EL (cell line): ENCODE data around the gene STX7.
"Not testable (repeated sequence)": the region's sequence is repeated elsewhere in the genome, so short reads cannot be mapped to it uniquely, and the experiment has no call there.

Source experiments
- DNase-seq: peaks from one replicate; pipeline ENCODE4 v3.0.0-alpha.2; 2016

The STX7 gene, protein sequence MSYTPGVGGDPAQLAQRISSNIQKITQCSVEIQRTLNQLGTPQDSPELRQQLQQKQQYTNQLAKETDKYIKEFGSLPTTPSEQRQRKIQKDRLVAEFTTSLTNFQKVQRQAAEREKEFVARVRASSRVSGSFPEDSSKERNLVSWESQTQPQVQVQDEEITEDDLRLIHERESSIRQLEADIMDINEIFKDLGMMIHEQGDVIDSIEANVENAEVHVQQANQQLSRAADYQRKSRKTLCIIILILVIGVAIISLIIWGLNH

DNA sequence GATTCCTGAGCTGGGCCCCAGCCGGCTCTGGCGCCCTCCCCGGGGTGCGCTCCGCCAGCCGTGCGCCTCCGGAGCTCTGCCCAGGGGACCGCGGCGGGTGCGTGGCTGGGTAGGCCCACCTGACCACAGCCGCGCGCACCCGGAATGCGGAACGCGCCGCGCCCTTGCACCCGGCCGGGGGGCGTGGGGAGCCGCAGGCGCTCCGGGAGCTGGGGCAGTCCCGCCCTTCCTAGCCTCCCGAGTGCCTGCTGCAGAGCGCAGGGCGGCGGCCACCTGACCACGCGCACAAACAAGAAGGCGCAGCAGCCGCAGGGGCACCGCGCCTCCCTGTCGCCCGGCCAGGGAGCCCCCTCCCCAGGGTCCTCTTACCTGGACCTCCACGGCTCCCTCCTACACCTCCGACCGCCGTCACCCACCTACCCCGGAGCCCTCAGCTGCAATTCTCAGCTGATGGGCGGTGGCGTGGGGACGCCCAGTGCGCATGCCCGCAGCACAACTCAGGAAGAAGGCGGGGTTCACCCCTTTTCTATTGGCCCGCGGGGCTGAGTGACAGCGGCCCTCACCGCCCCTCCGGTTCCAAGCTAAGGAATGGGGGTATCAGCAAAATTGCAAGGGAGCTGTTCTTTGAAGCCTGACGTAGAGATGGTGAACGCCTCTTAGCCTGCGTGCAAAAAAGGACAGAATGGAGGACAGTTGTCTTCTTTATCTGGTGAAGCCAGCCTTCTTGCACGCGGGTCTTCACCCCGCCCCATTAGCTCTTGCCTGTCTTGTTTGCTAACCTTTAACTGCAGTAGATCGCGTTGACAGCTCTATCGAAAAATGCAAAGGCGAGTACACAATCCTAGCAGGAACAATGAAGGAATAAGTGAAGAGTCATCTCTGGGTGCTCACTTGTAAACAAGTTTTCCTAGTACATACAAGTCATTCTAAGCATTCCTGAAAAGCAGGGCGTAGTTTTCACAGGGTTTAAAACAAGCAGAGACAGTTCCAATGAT is at the start of gene STX7:
Gene STX7, minus strand, starts transcription at position 479 of the 995 bp plus-strand sequence. CDS start 9,586 bp downstream, outside the sequence.
- DNase-seq, result peak; percentile 92

DNA sequence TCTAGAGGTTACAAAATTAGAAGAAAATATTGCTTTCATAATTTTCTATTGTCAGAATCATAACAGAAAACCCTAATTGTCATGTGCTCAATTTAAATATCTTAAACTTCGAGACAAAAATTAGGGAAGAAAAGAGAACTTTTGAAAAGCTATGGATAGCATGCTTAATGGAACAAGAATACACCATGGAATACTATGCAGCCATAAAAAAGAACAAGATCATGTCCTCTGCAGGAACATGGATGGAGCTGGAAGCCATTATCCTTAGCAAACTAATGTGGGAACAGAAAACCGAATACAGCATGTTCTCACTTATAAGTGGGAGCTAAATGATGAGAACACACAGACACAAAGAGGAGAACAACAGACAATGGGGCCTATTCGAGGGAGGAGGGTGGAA is 47.2 kb upstream of the STX7 start:
- not testable (repeated sequence) for DNase-seq

DNA sequence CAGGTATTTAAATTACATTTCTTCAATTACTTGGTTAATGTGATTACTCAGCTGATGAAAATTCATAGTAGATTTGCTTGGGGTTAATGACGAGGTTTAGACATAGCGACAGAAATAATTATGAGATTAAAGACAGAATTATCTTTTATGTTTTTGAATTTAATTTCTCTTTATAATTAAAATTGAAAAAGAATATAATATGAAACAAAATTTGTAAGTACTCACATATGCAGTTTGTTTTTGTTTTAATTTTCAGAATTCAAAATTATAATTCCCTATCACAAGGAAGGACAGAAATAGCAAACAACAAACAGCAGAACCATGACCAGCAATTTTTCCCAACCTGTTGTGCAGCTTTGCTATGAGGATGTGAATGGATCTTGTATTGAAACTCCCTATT is 39.5 kb upstream of the STX7 start, which contains the start of gene TAAR8:
Gene TAAR8, plus strand, starts transcription at position 301 of the 400 bp plus-strand sequence. Its CDS starts 21 bp downstream, at position 322.
- DNase-seq, result no peak

DNA sequence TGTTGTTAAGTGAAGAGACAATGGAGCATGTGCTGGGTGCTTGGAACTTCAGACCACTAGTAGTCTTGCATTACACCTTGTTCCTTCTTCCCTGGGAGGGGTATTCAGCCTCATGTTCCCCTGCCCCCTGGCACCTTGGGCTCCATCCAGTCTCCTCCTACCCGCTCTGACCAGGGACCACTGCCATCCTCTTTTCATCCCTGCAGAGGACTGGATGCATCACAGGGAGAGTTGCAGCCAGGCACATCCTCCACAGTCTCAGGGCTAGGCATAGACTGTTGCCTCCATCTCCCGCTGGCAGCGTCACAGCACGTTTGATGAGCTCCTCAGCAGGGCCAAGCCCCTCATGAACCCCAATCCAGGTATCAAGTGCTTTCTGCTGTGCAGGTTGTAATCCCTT is 38.3 kb upstream of the STX7 start:
- no peak for DNase-seq

DNA sequence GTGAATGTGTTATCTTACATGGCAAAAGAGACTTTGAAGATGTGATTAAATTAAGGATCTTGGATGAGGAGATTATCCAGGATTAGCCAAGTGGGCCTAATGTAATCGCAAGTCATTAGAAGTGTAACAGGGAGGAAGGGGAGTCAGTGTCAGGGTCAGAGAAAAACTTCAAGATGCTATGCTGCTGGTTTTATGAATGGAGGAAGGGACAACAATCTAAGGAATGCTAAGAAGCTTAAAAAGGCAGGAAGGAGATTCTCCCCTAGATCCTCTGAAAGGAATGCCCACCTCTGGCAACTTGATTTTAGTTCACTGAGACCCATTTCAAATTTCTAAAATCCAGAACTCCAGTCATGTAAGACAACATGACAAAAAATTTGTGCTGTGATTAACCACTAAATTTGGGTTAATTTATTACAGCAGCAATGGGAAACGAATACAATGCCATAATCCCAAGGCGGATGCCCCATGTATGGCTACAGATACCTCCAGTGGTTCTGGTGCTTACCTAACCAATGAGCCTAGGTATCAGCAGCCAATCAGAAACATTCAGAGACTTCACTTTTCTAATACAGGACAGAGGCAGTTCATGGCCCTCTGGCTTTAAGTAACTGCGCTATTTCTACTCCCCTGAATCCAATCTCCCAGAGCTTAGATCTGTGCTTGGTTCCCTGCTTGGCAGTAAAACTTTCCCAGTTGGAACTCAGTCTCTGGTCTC is 36.0 kb upstream of the STX7 start:
- DNase-seq, result no peak

DNA sequence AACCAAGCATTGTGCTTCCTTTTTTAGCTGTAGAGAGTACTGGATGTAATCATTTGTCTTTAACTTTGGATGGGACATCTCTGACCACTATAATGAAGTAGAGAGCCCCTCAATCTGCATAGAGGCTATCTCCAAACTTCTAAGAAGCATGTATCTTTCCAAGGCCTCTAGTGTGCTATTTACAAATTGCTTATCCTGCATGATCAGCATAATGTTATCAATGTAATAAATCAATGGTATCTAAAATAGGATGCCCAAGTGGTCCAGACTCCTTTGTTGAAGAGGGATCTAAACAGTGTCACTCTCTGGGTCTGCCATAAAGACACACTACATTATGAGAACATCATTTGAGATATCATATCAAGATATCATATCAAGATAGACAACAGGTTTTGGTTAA is 31.9 kb upstream of the STX7 start:
- no peak for DNase-seq

DNA sequence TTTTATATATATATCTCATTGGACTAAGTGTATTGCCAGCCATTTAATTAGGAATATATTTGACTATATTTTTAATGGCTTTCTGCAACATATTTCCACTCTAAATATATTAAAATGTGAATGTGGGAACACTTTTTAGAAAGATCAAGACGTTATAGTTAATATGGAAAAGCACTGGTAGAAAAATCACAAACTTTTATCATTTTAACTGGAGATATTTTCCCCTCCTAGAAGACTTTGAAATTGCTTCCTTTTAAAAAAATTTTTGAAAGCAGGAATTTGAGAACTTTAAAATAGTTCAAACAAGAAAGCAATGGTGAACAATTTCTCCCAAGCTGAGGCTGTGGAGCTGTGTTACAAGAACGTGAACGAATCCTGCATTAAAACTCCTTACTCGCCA is 25.1 kb upstream of the STX7 start, which contains the start of gene TAAR9:
Gene TAAR9, plus strand, starts transcription at position 301 of the 400 bp plus-strand sequence. Its CDS starts 13 bp downstream, at position 314.
- DNase-seq, result no peak

DNA sequence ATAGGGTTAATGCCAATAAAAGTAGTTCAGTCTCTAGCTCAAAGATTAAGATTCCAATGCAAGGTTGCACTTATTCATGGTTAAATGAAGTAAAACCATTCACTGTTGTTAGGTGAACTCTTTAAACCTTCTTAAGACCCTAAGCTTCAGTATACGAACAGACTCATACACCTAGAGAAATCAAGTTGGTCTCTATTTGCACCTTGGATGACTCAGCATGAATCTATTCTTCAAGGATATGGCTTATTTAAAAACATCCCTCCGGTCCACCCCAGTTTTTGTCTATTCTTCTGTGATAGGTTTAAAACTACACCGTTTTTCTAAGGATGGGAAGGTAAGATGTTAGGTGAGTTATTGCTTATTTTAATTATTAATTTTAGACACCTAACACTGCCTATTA is 24.2 kb upstream of the STX7 start:
- no peak for DNase-seq

DNA sequence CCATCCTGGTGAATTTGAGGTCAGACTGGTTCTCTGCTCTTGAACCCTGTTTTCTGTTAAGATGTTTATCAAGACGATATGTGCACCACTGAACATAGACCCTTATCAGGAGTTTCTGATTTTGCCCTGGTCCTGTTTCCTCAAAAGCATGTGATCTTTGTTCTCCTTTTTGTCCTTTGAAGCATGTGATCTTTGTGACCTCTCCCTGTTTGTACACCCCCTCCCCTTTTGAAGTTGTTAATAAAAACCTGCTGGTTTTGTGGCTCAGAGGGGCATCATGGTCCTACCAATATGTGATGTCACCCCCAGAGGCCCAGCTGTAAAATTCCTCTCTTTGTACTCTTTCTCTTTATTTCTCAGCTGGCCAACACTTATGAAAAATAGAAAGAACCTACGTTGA is 21.6 kb upstream of the STX7 start:
- not testable (repeated sequence) for DNase-seq

DNA sequence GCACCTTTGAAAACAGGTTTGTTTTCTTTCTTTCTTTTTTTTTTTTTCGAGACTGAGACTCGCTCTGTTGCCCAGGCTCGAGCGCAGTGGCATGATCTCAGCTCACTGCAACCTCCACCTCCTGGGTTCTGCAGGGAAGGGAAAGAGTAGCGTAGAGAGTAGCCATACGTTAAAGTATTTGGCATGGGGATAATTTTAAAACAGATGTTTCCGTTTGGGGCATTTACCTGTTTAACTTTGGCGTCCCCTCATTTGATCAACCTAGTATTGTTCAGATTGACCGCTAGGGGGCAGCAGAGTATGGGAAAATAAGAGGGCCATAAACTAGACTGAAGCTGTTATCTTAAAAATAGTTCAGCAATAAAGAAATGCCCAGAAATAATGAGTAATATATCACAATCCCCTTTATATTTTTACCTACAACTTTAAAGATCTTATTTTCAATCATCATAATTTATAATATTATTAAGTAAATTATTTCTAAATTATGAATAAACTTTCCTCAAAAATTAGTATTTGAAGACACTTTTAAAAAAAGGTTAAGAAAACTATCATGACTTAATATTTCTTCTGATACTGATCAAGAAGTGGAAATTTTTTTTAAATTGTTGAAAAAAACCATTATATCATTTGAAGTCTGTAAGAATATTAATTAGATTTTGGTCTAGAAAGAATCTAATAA is 17.5 kb upstream of the STX7 start:
- peak; percentile 62 for DNase-seq

DNA sequence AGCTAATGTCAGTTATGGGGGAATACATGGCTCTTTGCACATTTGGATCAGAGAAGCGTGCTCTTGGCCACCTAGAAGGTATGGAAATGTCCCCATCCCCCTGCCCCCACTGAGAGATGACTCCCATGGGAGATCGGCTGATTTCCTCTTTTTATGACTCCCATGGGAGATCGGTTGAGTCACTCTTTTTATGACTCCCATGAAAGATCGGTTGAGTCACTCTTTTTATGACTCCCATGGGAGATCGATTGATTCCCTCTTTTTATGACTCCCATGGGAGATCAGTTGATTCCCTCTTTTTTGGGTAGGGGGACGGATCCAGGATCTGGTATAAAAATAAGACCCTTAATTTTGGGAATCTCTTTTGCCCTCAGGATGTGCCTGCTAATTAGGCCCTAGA is 14.9 kb upstream of the STX7 start:
- peak; percentile 89 for DNase-seq

DNA sequence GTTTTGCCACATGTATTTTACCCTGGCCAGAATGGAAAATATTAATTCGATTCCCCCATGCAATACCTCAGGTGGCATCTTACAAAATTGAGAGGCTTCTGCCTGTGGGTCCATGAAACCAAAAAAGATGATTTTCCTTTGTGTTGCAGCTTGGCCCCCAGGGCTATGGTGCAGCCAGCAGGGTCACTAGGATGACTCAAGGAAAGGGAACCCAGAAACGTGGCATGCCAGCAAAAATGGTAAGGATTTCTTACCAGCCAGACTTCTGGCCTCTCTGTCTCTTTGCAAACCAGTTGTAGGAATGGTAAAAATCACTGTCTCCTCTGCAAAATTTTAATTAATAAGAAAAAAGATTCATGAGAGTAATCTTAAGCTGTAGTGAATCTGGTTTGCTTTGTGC is 13.5 kb upstream of the STX7 start:
- DNase-seq, result peak; percentile 69

DNA sequence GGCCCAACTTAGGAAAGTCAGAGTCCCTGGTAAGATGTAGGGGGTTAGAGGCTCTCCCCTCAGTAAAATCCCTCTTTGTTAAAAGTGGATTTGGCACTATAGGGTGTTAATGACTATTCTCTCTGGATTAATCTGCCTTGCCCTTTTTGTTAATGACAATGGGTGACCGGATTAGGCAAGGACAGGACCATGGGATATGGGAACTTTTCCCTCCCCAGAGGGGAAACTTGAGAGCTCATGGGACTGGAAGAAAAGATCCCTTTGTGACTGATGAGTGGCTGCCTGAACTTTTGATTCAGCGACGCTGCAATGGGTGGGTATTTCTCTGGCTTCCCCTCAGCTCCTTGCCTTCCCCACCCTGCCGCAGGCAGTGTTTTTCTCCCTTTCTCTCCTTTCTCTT is 12.9 kb upstream of the STX7 start:
- DNase-seq, result no peak

DNA sequence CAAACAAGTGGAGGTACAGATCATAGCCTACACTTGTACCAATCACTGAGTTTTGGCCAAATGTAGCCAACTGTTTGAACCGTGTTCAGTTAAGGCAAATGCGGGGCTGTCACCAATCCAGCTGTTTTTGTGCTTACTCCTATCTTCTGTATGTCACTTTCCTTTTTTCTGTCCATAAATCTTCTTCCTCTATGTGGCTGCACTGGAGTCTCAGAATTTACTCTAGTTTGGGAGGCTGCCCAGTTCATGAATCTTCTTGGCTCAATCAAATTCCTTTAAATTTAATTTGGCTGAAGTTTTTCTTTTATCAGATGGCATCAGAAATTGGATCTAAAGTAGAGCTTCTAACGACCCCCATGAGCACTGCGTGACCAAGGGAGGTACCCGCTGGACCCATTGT is 11.7 kb upstream of the STX7 start:
- DNase-seq, result peak; percentile 14

DNA sequence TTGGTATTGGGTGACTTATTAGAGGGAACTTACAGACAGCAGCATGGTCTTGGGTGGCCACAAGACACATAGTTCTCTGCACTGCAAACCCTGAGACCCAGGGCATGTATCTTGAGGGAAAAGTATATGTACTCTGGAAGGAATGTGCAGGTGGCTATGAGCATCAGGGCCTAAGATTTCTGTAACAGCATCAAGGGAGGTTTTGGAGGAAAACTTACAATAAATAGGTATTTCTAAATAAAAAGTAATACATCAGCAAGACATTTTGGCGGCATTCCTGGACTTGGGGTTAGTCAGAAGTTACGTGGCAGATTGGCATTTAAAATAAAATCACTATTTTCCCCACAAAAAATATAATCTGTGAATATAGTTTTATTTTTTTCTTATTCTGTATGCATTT is 8.0 kb upstream of the STX7 start:
- peak; percentile 72 for DNase-seq

DNA sequence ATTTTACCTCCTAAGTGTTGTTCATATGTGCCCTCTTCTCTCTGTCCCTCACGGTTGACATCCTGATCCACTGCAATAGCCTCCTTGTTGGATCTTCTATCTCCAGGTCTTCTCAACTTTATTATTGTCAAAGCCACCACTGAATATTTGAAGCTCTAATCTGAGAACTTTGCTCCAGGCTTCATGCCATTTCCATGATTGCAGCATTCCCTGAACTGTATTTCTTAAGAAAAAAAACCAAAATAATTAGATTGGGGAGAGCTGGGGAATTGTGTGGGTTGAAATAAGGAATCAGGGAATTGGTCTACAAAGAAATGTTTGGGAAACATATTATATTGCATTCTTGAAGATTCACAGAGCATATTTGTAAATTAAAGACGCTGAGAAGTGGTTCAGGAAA is 2.5 kb upstream of the STX7 start:
- DNase-seq, result no peak

DNA sequence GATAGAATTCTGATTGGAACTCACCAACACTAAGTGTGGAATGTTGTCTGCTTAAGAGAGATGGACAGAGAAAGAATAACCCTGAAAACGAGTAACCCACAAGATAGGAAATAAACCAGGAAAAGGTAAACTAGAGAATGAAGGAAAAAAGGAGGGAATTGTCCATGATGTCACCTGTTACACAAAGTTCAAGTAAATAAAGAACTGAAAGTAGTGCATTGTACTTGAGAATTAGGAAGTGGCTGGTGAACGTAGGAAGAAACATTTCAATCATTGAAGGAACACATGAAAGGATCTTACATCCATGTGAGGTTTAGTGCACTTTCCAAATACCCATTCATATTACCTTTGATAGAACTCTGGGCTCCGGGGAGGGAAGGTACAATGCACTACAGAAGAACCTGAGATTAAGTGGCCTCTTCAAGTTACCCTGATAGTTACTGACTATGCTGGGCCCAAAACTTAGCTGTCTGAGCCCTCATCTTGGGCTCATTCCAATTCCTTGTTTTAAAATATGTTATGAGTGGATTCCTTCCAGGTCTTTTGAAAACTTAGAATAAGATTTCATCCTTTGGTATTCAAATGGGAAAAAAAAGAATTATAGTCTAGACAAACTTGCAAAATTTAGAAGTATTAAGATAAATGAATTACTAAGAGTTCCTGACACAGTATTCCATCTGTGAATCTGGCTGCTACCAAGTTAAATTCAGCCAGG is 1.1 kb upstream of the STX7 start:
- no peak for DNase-seq

DNA sequence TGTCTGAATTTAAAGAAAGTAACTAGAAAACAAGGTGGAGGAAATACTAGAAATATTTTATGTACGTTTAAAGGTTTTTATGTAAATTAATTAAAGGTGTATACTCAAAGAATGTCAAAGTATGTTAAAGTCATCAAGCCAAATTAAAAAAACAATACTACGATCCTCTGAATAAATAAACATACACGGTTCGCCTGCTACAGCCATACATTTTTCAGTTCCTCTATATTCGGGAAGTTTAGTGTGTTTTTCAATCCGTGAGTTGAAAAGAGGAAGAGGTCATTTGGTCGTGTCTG is 626 bp downstream of the STX7 start:
- DNase-seq, result no peak

DNA sequence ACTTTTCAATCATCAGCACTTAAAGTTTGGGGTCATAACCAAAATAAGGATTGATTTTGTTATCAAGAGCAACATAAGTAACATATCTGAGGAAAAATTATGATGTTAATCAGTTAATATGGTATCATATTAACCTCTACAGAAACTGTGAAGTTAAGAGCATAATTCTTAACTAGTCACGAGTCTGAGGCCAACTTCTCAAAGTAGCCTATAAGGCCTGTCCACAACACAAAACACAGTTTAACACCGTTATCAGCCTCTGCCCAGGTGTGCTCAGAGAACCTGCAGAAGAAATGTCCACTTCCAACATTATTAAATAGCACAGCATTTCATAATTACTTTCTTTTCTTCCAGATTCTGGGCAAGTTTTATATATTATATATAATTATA is 1.1 kb downstream of the STX7 start:
- no peak for DNase-seq

DNA sequence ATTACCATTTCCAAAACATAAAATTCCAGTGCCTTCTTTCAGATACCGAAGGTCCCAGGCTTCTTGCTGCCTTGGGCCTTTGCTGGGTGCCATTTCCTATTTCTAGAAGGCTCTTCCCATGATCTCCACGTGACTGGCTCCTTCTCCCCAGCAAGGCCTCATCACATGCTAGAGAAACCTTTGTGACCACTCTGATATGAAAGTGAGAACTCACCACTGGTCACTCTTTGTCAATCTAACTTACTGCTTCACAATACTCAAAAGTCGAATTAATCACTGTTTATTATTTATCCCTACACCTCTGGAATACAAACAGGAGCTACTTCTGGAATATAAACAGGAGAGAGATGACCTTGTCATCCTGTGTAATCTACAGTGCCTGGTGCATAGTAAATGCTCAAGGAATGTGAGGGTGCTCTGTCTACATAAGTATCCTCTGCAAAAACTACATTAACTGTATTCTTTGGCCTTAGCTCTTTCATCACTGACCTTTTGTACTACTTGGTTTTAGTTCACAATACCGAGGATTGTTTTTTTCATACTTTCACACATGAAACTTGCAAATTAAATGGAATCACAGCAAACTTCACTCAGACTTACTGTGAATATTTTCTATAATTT is 1.6 kb downstream of the STX7 start:
- no peak for DNase-seq
